Neuron (in vitro differentiated cells): ENCODE data around the gene GTF3C1.

Experiments used
- H2AFZ ChIP-seq: one replicate; pipeline ENCODE4 v1.6.1; 2013; ENCODE audit warnings: low read depth, mild to moderate bottlenecking, inconsistent platforms, low read length, moderate library complexity
- H3K27me3 ChIP-seq: one replicate; pipeline ENCODE4 v1.6.1; 2013; ENCODE audit warnings: low read length; ENCODE audit not compliant: insufficient read depth
- H3K36me3 ChIP-seq: one replicate; pipeline ENCODE4 v1.6.1; 2013; ENCODE audit warnings: low read length; ENCODE audit not compliant: insufficient read depth
- H3K4me1 ChIP-seq: one replicate; pipeline ENCODE4 v1.6.1; 2013; ENCODE audit warnings: low read length; ENCODE audit not compliant: insufficient read depth
- H3K4me3 ChIP-seq: 2 replicates; pipeline ENCODE4 v1.5.1; 2013; ENCODE audit warnings: mild to moderate bottlenecking, low read length, moderate library complexity
- H3K9me3 ChIP-seq: one replicate; pipeline ENCODE4 v1.6.1; 2013; ENCODE audit warnings: low read length

GTF3C1 gene

GRCh38 chr16:27528294-27528693, 21.4 kb downstream of the GTF3C1 start:
- Histone ChIP-seq H3K4me1 (no peaks in the 10 kb centered on the region), H3K27me3 (no peaks in the 10 kb centered on the region), H2AFZ (no peak overlapping the region), H3K4me3 (no peak overlapping the region), H3K36me3 (peaks cover 92% of the 10 kb centered on the region), H3K9me3 (peaks cover 14% of the 10 kb centered on the region)

GRCh38 chr16:27526180-27526579, 23.5 kb downstream of the GTF3C1 start:
- peaks cover 87% of the 10 kb centered on the region for H3K36me3 ChIP-seq
- H3K4me3 ChIP-seq: no peak overlapping the region
- no peaks in the 10 kb centered on the region for H3K4me1 ChIP-seq
- H3K27me3 ChIP-seq: no peaks in the 10 kb centered on the region
- no peak overlapping the region for H2AFZ ChIP-seq
- peaks cover 14% of the 10 kb centered on the region for H3K9me3 ChIP-seq

GRCh38 chr16:27522173-27522707, 27.5 kb downstream of the GTF3C1 start:
- H3K4me3 ChIP-seq: no peak overlapping the region
- no peak overlapping the region for H2AFZ ChIP-seq
- H3K27me3 ChIP-seq: no peaks in the 10 kb centered on the region
- H3K36me3 ChIP-seq: peaks cover 77% of the 10 kb centered on the region
- no peaks in the 10 kb centered on the region for H3K4me1 ChIP-seq
- H3K9me3 ChIP-seq: peaks cover 10% of the 10 kb centered on the region

- H3K4me3 ChIP-seq: no peak overlapping the region
- H2AFZ ChIP-seq: no peak overlapping the region
- peaks cover 76% of the 10 kb centered on the region for H3K36me3 ChIP-seq
- H3K4me1 ChIP-seq: no peaks in the 10 kb centered on the region
- H3K9me3 ChIP-seq: peaks cover 8% of the 10 kb centered on the region
- no peaks in the 10 kb centered on the region for H3K27me3 ChIP-seq
These were observed 28.6 kb downstream of the GTF3C1 start for GRCh38 chr16:27520982-27521673.

DNA sequence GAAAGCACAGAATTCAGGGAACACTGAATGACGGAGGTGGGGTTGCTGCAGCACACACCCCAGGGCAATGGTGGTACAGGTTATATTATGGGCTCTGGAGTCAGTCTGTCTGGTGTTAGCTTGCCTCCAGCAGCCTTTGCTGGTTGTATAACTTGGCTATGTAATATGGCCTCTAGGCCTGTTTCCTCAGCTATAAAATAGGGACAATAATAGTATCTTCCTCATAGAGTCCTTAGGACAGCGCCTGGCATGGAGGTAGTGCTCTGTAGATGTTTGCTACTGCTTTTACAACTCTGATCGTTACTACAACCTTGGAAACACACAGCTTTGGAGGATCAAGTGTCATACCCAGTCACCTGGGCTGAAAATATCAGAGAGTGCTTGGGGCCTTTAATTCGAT, 31.5 kb downstream of the GTF3C1 start:
- Histone ChIP-seq H3K4me3 (no peak overlapping the region), H2AFZ (no peak overlapping the region), H3K36me3 (peaks cover 72% of the 10 kb centered on the region), H3K27me3 (no peaks in the 10 kb centered on the region), H3K4me1 (no peaks in the 10 kb centered on the region), H3K9me3 (no peaks in the 10 kb centered on the region)

DNA sequence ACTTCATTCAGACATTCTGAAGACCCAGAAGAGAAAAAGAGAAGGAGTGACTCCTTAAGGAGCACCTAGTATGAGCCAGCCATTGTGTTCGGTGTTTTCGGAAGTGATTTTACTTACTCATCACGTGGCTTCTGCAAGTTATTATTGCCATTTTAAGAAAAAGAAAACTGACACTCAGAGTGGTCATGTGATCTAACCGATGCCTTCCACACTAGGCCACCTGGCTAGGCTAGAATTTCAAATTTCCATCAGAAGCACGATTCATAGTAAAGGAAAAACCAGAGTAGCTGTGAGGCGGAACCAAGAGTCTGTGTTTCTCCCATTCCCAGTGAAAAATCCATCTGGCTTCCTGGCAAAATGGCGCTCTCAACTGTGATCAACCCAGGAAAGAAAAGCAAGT, 32.0 kb downstream of the GTF3C1 start:
- Histone ChIP-seq H3K4me3 (no peak overlapping the region), H3K9me3 (peaks cover 2% of the 10 kb centered on the region), H3K36me3 (peaks cover 72% of the 10 kb centered on the region), H3K27me3 (no peaks in the 10 kb centered on the region), H3K4me1 (no peaks in the 10 kb centered on the region), H2AFZ (no peak overlapping the region)

DNA sequence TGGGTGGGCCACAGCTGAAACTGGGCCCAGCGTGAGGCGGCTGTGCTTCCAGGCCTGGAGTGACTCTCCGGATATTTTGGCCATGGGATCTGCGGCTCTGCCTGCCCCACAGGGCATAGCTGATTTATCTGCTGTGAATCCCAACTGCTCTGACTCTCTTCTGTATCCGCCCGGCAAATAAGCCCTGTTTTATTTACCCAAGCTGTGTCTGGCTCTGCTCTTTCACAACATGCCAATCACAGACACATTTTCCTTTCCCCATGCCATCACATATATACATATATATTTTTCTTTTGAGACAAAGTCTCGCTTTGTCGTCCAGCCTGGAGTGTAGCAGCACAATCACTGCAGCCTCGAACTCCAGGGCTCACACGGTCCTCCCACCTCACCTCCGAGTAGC, 33.3 kb downstream of the GTF3C1 start:
- H3K27me3 ChIP-seq: no peaks in the 10 kb centered on the region
- no peak overlapping the region for H3K4me3 ChIP-seq
- peaks cover 2% of the 10 kb centered on the region for H3K9me3 ChIP-seq
- no peak overlapping the region for H2AFZ ChIP-seq
- H3K4me1 ChIP-seq: no peaks in the 10 kb centered on the region
- peaks cover 70% of the 10 kb centered on the region for H3K36me3 ChIP-seq

GRCh38 chr16:27515874-27516353, 33.8 kb downstream of the GTF3C1 start:
- H3K36me3 ChIP-seq: peaks cover 70% of the 10 kb centered on the region
- peaks cover 2% of the 10 kb centered on the region for H3K9me3 ChIP-seq
- no peaks in the 10 kb centered on the region for H3K27me3 ChIP-seq
- no peak overlapping the region for H3K4me3 ChIP-seq
- no peaks in the 10 kb centered on the region for H3K4me1 ChIP-seq
- H2AFZ ChIP-seq: no peak overlapping the region

DNA sequence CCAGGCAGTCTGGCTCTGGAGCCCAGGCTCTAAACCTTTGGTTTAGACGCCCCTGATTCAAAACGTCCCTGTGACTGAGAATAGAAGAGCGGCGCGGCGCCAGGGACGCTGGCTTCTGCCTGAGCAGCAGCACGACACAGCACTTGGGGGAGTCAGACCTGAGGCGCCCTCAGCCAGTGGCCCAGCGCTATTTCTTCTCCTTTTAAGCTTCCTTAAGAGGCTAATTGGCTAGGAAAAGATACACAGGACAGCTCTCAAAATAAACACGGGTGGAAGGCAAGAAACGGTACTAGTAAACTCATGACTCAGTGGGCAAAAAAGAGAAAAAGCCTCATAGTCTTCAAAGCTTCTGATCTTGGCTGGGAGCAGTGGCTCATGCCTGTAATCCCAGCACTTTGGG, 34.9 kb downstream of the GTF3C1 start:
- Histone ChIP-seq H3K9me3 (peaks cover 2% of the 10 kb centered on the region), H3K4me1 (no peaks in the 10 kb centered on the region), H3K36me3 (peaks cover 74% of the 10 kb centered on the region), H3K27me3 (no peaks in the 10 kb centered on the region), H2AFZ (no peak overlapping the region), H3K4me3 (no peak overlapping the region)

- Histone ChIP-seq H3K4me1 (no peaks in the 10 kb centered on the region), H3K36me3 (peaks cover 73% of the 10 kb centered on the region), H3K4me3 (no peak overlapping the region), H3K9me3 (peaks cover 2% of the 10 kb centered on the region), H2AFZ (no peak overlapping the region), H3K27me3 (no peaks in the 10 kb centered on the region)
These were observed 37.9 kb downstream of the GTF3C1 start for GRCh38 chr16:27511657-27512448.

- H2AFZ ChIP-seq: no peak overlapping the region
- peaks cover 2% of the 10 kb centered on the region for H3K9me3 ChIP-seq
- H3K4me1 ChIP-seq: no peaks in the 10 kb centered on the region
- no peak overlapping the region for H3K4me3 ChIP-seq
- peaks cover 83% of the 10 kb centered on the region for H3K36me3 ChIP-seq
- no peaks in the 10 kb centered on the region for H3K27me3 ChIP-seq
These were observed 41.2 kb downstream of the GTF3C1 start for GRCh38 chr16:27508476-27508875.

DNA sequence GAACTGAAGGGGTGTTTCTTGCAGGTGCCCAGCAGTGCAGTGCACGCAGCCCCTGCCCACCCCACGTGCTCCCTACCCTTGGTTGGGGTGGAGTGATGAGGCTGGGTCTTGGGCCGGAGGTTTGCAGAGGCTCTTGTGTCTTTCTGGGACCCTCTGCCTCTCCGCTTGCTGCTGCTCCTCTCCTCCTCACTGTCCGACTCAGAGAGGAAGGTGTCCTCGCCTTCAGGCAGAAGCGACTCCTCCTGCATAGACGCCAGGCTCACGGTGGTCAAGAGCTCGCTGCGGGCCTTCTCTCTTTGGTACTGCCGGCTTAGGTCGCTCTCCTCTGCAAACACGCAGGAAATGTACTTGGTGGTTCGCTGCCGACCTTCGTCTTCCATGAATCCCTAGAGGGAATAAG, 42.9 kb downstream of the GTF3C1 start:
- no peaks in the 10 kb centered on the region for H3K27me3 ChIP-seq
- no peak overlapping the region for H2AFZ ChIP-seq
- peaks cover 90% of the 10 kb centered on the region for H3K36me3 ChIP-seq
- no peaks in the 10 kb centered on the region for H3K4me1 ChIP-seq
- no peaks in the 10 kb centered on the region for H3K9me3 ChIP-seq
- no peak overlapping the region for H3K4me3 ChIP-seq
